CD14-positive monocyte (primary cell): Measurements from ENCODE around the gene GIPC3. TPM values are rescaled to one million over a fixed set of nuclear protein-coding genes. Genes with fewer than 3 reads are reported as not detected.

ENCODE experiments used
- DNase-seq, 3 donors: peaks; one replicate each; pipeline ENCODE4 v3.0.0-alpha.2; 2011 to 2022
- H2AFZ ChIP-seq: 2 replicates; pipeline ENCODE4 v1.6.0; 2012; ENCODE audit warnings: mild to moderate bottlenecking, low read depth, low read length, inconsistent platforms; ENCODE audit not compliant: insufficient read depth, poor library complexity, severe bottlenecking
- H3K27ac ChIP-seq, 2 donors: 1 replicate in 1 of 2; 2 replicates in 1 of 2; pipeline ENCODE4 v1.5.1; 2012 to 2013; ENCODE audit warnings: low read length in 2 of 2, control low read depth in 1 of 2, inconsistent platforms in 1 of 2, low read depth in 1 of 2, mild to moderate bottlenecking in 1 of 2
- H3K27me3 ChIP-seq, 2 donors: one replicate each; pipeline versions ENCODE4 v1.6.0 to v1.6.1; 2011 to 2013; ENCODE audit warnings: low read length in 2 of 2; ENCODE audit not compliant: control insufficient read depth in 2 of 2, insufficient read depth in 2 of 2
- H3K36me3 ChIP-seq, 2 donors: replicated peaks in 1 of 2; 1 replicate in 1 of 2; 2 replicates in 1 of 2; pipeline versions ENCODE4 v1.5.1 to v1.6.1; 2012 to 2013; ENCODE audit warnings: low read length in 2 of 2, control low read depth in 1 of 2, inconsistent platforms in 1 of 2, mild to moderate bottlenecking in 1 of 2; ENCODE audit not compliant: insufficient read depth in 2 of 2, control insufficient read depth in 1 of 2
- H3K4me1 ChIP-seq, 2 donors: 1 replicate in 1 of 2; 2 replicates in 1 of 2; pipeline versions ENCODE4 v1.5.1 to v1.6.1; 2012 to 2013; ENCODE audit warnings: low read length in 2 of 2, control low read depth in 1 of 2, inconsistent platforms in 1 of 2, mild to moderate bottlenecking in 1 of 2, moderate library complexity in 1 of 2; ENCODE audit not compliant: insufficient read depth in 2 of 2, control insufficient read depth in 1 of 2
- H3K4me2 ChIP-seq: replicated peaks from 2 replicates; pipeline ENCODE3; 2012; ENCODE audit warnings: low read length, moderate library complexity, mild to moderate bottlenecking; ENCODE audit not compliant: poor library complexity, severe bottlenecking; ENCODE audit errors: extremely low read depth
- H3K4me3 ChIP-seq, 3 experiments: fragments of 200-600 bp in 1 of 3; sonication (generic) in 1 of 3; replicated peaks in 1 of 3; 1 replicate in 2 of 3; 2 replicates in 1 of 3; pipeline ENCODE4 v1.5.1; 2011 to 2013; ENCODE audit warnings: low read length in 3 of 3, mild to moderate bottlenecking in 3 of 3, control low read depth in 2 of 3, low read depth in 2 of 3, inconsistent platforms in 1 of 3, moderate library complexity in 1 of 3
- H3K79me2 ChIP-seq: 2 replicates; pipeline ENCODE4 v1.6.0; 2012; ENCODE audit warnings: mild to moderate bottlenecking, control low read depth, inconsistent platforms, low read length, moderate library complexity; ENCODE audit not compliant: insufficient read depth
- H3K9ac ChIP-seq: 2 replicates; pipeline ENCODE4 v1.6.0; 2017; ENCODE audit warnings: low read length, mild to moderate bottlenecking; ENCODE audit not compliant: insufficient read depth, poor library complexity, severe bottlenecking
- H3K9me3 ChIP-seq, 2 donors: replicated peaks in 1 of 2; 1 replicate in 1 of 2; 2 replicates in 1 of 2; pipeline versions ENCODE4 v1.5.1 to v1.6.1; 2012 to 2013; ENCODE audit warnings: low read length in 2 of 2, control low read depth in 1 of 2; ENCODE audit not compliant: control insufficient read depth in 1 of 2, insufficient read depth in 1 of 2
- H4K20me1 ChIP-seq: 2 replicates; pipeline ENCODE4 v1.6.0; 2012; ENCODE audit warnings: mild to moderate bottlenecking, low read length, control low read depth, moderate library complexity; ENCODE audit not compliant: insufficient read depth
- H3K27ac Mint-ChIP-seq, 7 donors: one replicate each; pipeline ENCODE4 v1.8.0; 2020; ENCODE audit warnings: mild to moderate bottlenecking in 7 of 7, mixed read lengths in 7 of 7, moderate library complexity in 6 of 7, inconsistent platforms in 2 of 7
- H3K27me3 Mint-ChIP-seq, 3 donors: one replicate each; pipeline ENCODE4 v1.8.0; 2021 to 2022; ENCODE audit warnings: low read depth in 3 of 3, mild to moderate bottlenecking in 3 of 3, mixed read lengths in 3 of 3, moderate library complexity in 3 of 3, inconsistent platforms in 1 of 3
- H3K36me3 Mint-ChIP-seq, 2 donors: one replicate each; pipeline ENCODE4 v1.8.0; 2020; ENCODE audit warnings: mixed read lengths in 2 of 2, inconsistent platforms in 1 of 2, mild to moderate bottlenecking in 1 of 2
- H3K4me1 Mint-ChIP-seq: one replicate; pipeline ENCODE4 v1.8.0; 2020; ENCODE audit warnings: mild to moderate bottlenecking, mixed read lengths
- H3K4me3 Mint-ChIP-seq, 2 donors: one replicate each; pipeline ENCODE4 v1.8.0; 2020; ENCODE audit warnings: mild to moderate bottlenecking in 2 of 2, mixed read lengths in 2 of 2, moderate library complexity in 1 of 2
- H3K9me3 Mint-ChIP-seq, 7 donors: one replicate each; pipeline ENCODE4 v1.8.0; 2020 to 2022; ENCODE audit warnings: mixed read lengths in 7 of 7, mild to moderate bottlenecking in 6 of 7, moderate library complexity in 6 of 7, inconsistent platforms in 2 of 7
- CTCF ChIP-seq: fragments of 200-600 bp; IDR thresholded peaks from one replicate; pipeline ENCODE4 v1.8.0; 2022; ENCODE audit warnings: antibody characterized with exemption, mild to moderate bottlenecking
- WGBS: methylation state at CpG from one replicate; pipeline ENCODE4 v1.1.5; 2013; ENCODE audit warnings: missing lambda C conversion rate; ENCODE audit not compliant: insufficient coverage; 5-methylcytosine and 5-hydroxymethylcytosine counted together
- intact Hi-C, 2 donors: fragments of 100-400 bp; cut with micrococcal nuclease; formaldehyde crosslinking; loops; one replicate each; pipeline versions ENCODE4 v1.15.0 to v1.15.1; 2023
- polyA plus RNA-seq, 3 donors: library from polyadenylated mRNA; depleted of rRNA in 1 of 3; unstranded in 2 of 3; stranded (reverse) in 1 of 3; fragments of 300-500 nt in 2 of 3; fragments of >200 nt in 1 of 3; fragmentation: Illumina TruSeq in 2 of 3; gene quantifications; 1 replicate in 2 of 3; 2 replicates in 1 of 3; pipeline ENCODE4 v1.2.3, GENCODE V29; 2012 to 2021

GIPC3 gene
- polyA plus RNA-seq, 3 donors, result 0.03 TPM; not detected in 2

GRCh38 chr19:3537101-3537437, 48.2 kb upstream of the GIPC3 start:
- H3K27ac Mint-ChIP-seq, result no peak overlapping the region
- Histone ChIP-seq H3K27ac (peak overlapping the region; percentile 3 to 32), H3K4me3 (no peak overlapping the region), H3K27me3 (no peaks in the 10 kb centered on the region), H3K79me2 (no peaks in the 10 kb centered on the region), H3K36me3 (peaks cover 36 to 56% of the 10 kb centered on the region in 2 donors), H3K9me3 (no peaks in the 10 kb centered on the region), H3K9ac (no peak overlapping the region), H2AFZ (no peak overlapping the region), H4K20me1 (peaks cover 48% of the 10 kb centered on the region), H3K4me2 (no peak overlapping the region), H3K4me1 (peaks cover 0 to 5% of the 10 kb centered on the region in 2 donors)
- 48% methylated on average over 12 of the region's 13 CpGs for WGBS
- TF ChIP-seq CTCF, result no peak
- H3K36me3 Mint-ChIP-seq, result peaks cover 35 to 60% of the 10 kb centered on the region in 2 donors
- intact Hi-C loops, result no loop called here
- peaks cover 0 to 1% (median 0%) of the 10 kb centered on the region in 3 donors for H3K27me3 Mint-ChIP-seq
- no peak for DNase-seq
- peaks cover 0 to 5% (median 2%) of the 10 kb centered on the region in 7 donors for H3K9me3 Mint-ChIP-seq
- H3K4me1 Mint-ChIP-seq, result peaks cover 13% of the 10 kb centered on the region
- no peak overlapping the region for H3K4me3 Mint-ChIP-seq

GRCh38 chr19:3537438-3538240, 47.6 kb upstream of the GIPC3 start:
- peak overlapping the region; percentile 3 to 32 for H3K27ac ChIP-seq
- H3K27me3 ChIP-seq, result no peaks in the 10 kb centered on the region
- Mint-ChIP-seq H3K36me3 (peaks cover 30 to 57% of the 10 kb centered on the region in 2 donors), H3K27me3 (peaks cover 0 to 1% (median 0%) of the 10 kb centered on the region in 3 donors), H3K4me1 (peaks cover 13% of the 10 kb centered on the region), H3K27ac (peak overlapping the region in 6 of 7 donors; percentile 15 to 77 (median 59)), H3K4me3 (no peak overlapping the region), H3K9me3 (peaks cover 0 to 5% (median 2%) of the 10 kb centered on the region in 7 donors)
- no peak overlapping the region for H3K4me2 ChIP-seq
- H3K9me3 ChIP-seq, result no peaks in the 10 kb centered on the region
- H4K20me1 ChIP-seq, result peaks cover 50% of the 10 kb centered on the region
- no peaks in the 10 kb centered on the region for H3K79me2 ChIP-seq
- H3K4me3 ChIP-seq, result no peak overlapping the region
- 84% methylated on average over 16 of the region's 22 CpGs for WGBS
- H3K9ac ChIP-seq, result no peak overlapping the region
- peaks cover 34 to 51% of the 10 kb centered on the region in 2 donors for H3K36me3 ChIP-seq
- peaks cover 0 to 5% of the 10 kb centered on the region in 2 donors for H3K4me1 ChIP-seq
- no peak for TF ChIP-seq CTCF
- H2AFZ ChIP-seq, result no peak overlapping the region
- intact Hi-C loops, result no loop called here
- DNase-seq, result peak; percentile 27 to 63 (median 37)
